HUES6 (cell line): ENCODE results near the gene LARP1B.
"Not testable (repeated sequence)": the region's sequence is repeated elsewhere in the genome, so short reads cannot be mapped to it uniquely, and the experiment has no call there.

Experiments used
- H3K27ac ChIP-seq: 2 replicates; pipeline ENCODE4 v1.7.0; 2013; ENCODE audit warnings: low read depth, mild to moderate bottlenecking, low read length, inconsistent platforms
- H3K27me3 ChIP-seq: 2 replicates; pipeline ENCODE4 v1.6.1; 2013; ENCODE audit warnings: low read length; ENCODE audit not compliant: control insufficient read depth, insufficient read depth
- H3K36me3 ChIP-seq: 2 replicates; pipeline ENCODE4 v1.6.1; 2013; ENCODE audit warnings: low read length; ENCODE audit not compliant: control insufficient read depth, insufficient read depth
- H3K4me1 ChIP-seq: 2 replicates; pipeline ENCODE4 v1.6.1; 2013; ENCODE audit warnings: low read length; ENCODE audit not compliant: control insufficient read depth, insufficient read depth
- H3K4me3 ChIP-seq: 2 replicates; pipeline ENCODE4 v1.5.1; 2013; ENCODE audit warnings: low read depth, low read length
- H3K9ac ChIP-seq: one replicate; pipeline ENCODE4 v1.6.1; 2013; ENCODE audit warnings: mild to moderate bottlenecking, low read length
- H3K9me3 ChIP-seq: 2 replicates; pipeline ENCODE4 v1.6.1; 2013; ENCODE audit warnings: low read depth, low read length; ENCODE audit not compliant: control insufficient read depth, insufficient read depth

The LARP1B gene

GRCh38 chr4:128247906-128248305 lies 186.8 kb downstream of the LARP1B start:
- Histone ChIP-seq H3K9me3 (peaks cover 59% of the 10 kb centered on the region), H3K27me3 (no peaks in the 10 kb centered on the region), H3K4me1 (no peaks in the 10 kb centered on the region), H3K27ac (no peak overlapping the region), H3K9ac (no peak overlapping the region), H3K4me3 (no peak overlapping the region), H3K36me3 (no peaks in the 10 kb centered on the region)

- H3K27me3 ChIP-seq, result no peaks in the 10 kb centered on the region
- no peak overlapping the region for H3K4me3 ChIP-seq
- no peaks in the 10 kb centered on the region for H3K36me3 ChIP-seq
- no peaks in the 10 kb centered on the region for H3K4me1 ChIP-seq
- peaks cover 58% of the 10 kb centered on the region for H3K9me3 ChIP-seq
- no peak overlapping the region for H3K27ac ChIP-seq
- no peak overlapping the region for H3K9ac ChIP-seq
These were observed 188.9 kb downstream of the LARP1B start for GRCh38 chr4:128249787-128250668.

- H3K4me3 ChIP-seq, result no peak overlapping the region
- H3K27ac ChIP-seq, result no peak overlapping the region
- no peak overlapping the region for H3K9ac ChIP-seq
These were observed 194.8 kb downstream of the LARP1B start for GRCh38 chr4:128255906-128256305.

GRCh38 chr4:128256539-128256938 lies 195.4 kb downstream of the LARP1B start:
- no peak overlapping the region for H3K9ac ChIP-seq
- H3K4me3 ChIP-seq, result no peak overlapping the region
- H3K27ac ChIP-seq, result no peak overlapping the region
- peaks cover 31% of the 10 kb centered on the region for H3K9me3 ChIP-seq
- no peaks in the 10 kb centered on the region for H3K27me3 ChIP-seq
- H3K36me3 ChIP-seq, result no peaks in the 10 kb centered on the region
- no peaks in the 10 kb centered on the region for H3K4me1 ChIP-seq

More at GRCh38 chr4:128255906-128256305, 194.8 kb downstream of the LARP1B start:
- H3K9me3 ChIP-seq, result peaks cover 34% of the 10 kb centered on the region
- H3K27me3 ChIP-seq, result no peaks in the 10 kb centered on the region
- no peaks in the 10 kb centered on the region for H3K4me1 ChIP-seq
- no peaks in the 10 kb centered on the region for H3K36me3 ChIP-seq

GRCh38 chr4:128258166-128258565 lies 197.1 kb downstream of the LARP1B start:
- peaks cover 20% of the 10 kb centered on the region for H3K9me3 ChIP-seq
- not testable (repeated sequence) for H3K9ac ChIP-seq, H3K27ac ChIP-seq, H3K4me1 ChIP-seq, H3K36me3 ChIP-seq, H3K27me3 ChIP-seq, H3K4me3 ChIP-seq

- H3K4me3 ChIP-seq, H3K27ac ChIP-seq, H3K9ac ChIP-seq, H3K27me3 ChIP-seq, H3K4me1 ChIP-seq, H3K36me3 ChIP-seq: not testable (repeated sequence)
- H3K9me3 ChIP-seq, result peaks cover 20% of the 10 kb centered on the region
These were observed 198.8 kb downstream of the LARP1B start for GRCh38 chr4:128259889-128260288.
